ENCODE results near the gene CDH13. TPM values are rescaled to one million over a fixed set of nuclear protein-coding genes. Genes with fewer than 3 reads are reported as not detected.

Gene CDH13
- total RNA-seq, 2 experiments from 2014 or later, result not detected

DNA sequence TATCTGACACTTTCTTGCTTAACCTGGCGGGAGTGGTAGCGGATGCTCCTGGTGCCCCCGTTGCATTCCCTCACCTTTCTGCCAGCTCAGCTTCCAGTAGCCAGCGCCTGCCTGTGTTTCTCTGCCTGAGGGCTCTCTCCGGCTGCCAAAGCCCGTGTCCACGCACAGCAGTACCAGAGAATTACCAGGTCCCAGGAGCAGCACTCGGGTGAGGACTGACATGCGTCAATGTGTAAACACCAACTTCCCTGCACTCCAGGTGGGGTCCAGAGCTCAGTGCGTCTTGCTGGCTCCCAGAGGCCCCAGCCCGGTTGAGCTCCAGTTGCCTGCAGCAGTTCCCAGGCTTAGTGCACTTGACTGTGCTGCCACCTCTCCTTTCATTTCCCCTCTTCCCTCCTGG, 54.8 kb downstream of the CDH13 start:
- H3K4me3 Mint-ChIP-seq, result no peak overlapping the region
- no peak overlapping the region for H3K27ac Mint-ChIP-seq
- H3K9me3 Mint-ChIP-seq, result no peaks in the 10 kb centered on the region
- no peaks in the 10 kb centered on the region for H3K27me3 Mint-ChIP-seq
- H3K36me3 Mint-ChIP-seq, result no peaks in the 10 kb centered on the region
- H3K4me1 Mint-ChIP-seq, result no peaks in the 10 kb centered on the region
- no peak for DNase-seq

DNA sequence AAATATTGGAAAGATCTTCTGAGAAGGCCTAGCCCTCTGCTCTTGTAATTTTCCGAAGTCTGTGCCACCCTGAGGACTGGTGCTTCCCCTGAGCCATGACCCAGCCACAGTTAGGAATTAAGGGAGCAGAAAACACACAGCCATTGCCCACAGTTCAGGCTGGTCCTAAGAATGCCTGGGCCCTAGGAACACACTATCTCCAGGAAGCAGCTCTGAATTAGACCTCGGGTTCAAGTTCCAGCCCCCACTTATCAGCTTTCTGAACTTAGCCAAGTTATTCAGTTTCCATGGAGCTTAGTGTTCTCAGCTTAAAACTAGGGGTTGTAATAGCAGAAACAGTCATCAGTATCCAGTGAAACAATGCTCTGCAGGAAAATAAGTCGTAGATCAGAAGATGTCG, 56.0 kb downstream of the CDH13 start:
- no peak for DNase-seq
- Mint-ChIP-seq H3K27me3 (no peaks in the 10 kb centered on the region), H3K4me3 (no peak overlapping the region), H3K36me3 (no peaks in the 10 kb centered on the region), H3K9me3 (no peaks in the 10 kb centered on the region), H3K27ac (no peak overlapping the region), H3K4me1 (no peaks in the 10 kb centered on the region)

DNA sequence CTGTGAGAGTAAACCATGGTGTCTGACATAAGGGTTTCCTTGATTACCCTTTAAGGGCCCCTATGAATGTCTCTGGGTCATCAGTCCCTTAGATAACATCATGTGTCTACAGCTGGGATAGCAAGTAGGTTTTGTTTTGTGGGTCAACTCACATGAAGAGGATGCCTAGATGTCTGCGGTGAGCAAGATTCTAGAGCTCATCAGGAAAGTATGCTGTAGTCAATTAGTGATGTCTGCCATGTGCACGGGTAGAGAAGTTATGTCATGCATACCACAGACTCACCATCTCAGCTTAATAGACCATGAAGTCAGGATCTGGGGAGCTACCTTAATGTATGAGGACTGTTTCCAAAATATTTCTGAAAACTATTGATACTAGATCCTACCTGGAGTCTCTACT, 57.5 kb downstream of the CDH13 start:
- no peaks in the 10 kb centered on the region for H3K36me3 Mint-ChIP-seq
- DNase-seq, result no peak

GRCh38 chr16:82685526-82685925, 58.8 kb downstream of the CDH13 start:
- no peaks in the 10 kb centered on the region for H3K36me3 Mint-ChIP-seq
- H3K4me1 Mint-ChIP-seq, result no peaks in the 10 kb centered on the region
- H3K27ac Mint-ChIP-seq, result no peak overlapping the region
- DNase-seq, result no peak
- no peak overlapping the region for H3K4me3 Mint-ChIP-seq
- no peaks in the 10 kb centered on the region for H3K9me3 Mint-ChIP-seq
- peaks cover under 1% of the 10 kb centered on the region for H3K27me3 Mint-ChIP-seq

More for the DNA sequence above, 57.5 kb downstream of the CDH13 start:
- Mint-ChIP-seq H3K9me3 (no peaks in the 10 kb centered on the region), H3K27ac (no peak overlapping the region), H3K4me1 (no peaks in the 10 kb centered on the region), H3K27me3 (no peaks in the 10 kb centered on the region), H3K4me3 (no peak overlapping the region)

- no peak overlapping the region for H3K27ac Mint-ChIP-seq
- no peak overlapping the region for H3K4me3 Mint-ChIP-seq
- no peaks in the 10 kb centered on the region for H3K9me3 Mint-ChIP-seq
- no peaks in the 10 kb centered on the region for H3K4me1 Mint-ChIP-seq
- no peak for DNase-seq
- H3K36me3 Mint-ChIP-seq, result no peaks in the 10 kb centered on the region
- peaks cover 4% of the 10 kb centered on the region for H3K27me3 Mint-ChIP-seq
Observed at GRCh38 chr16:82694239-82694874, 67.6 kb downstream of the CDH13 start.

- no peaks in the 10 kb centered on the region for H3K36me3 Mint-ChIP-seq
- no peaks in the 10 kb centered on the region for H3K4me1 Mint-ChIP-seq
- H3K4me3 Mint-ChIP-seq, result no peak overlapping the region
- DNase-seq, result no peak
- no peak overlapping the region for H3K27ac Mint-ChIP-seq
- H3K9me3 Mint-ChIP-seq, result no peaks in the 10 kb centered on the region
- peaks cover under 1% of the 10 kb centered on the region for H3K27me3 Mint-ChIP-seq
Observed at GRCh38 chr16:82695806-82696205, 69.0 kb downstream of the CDH13 start.

DNA sequence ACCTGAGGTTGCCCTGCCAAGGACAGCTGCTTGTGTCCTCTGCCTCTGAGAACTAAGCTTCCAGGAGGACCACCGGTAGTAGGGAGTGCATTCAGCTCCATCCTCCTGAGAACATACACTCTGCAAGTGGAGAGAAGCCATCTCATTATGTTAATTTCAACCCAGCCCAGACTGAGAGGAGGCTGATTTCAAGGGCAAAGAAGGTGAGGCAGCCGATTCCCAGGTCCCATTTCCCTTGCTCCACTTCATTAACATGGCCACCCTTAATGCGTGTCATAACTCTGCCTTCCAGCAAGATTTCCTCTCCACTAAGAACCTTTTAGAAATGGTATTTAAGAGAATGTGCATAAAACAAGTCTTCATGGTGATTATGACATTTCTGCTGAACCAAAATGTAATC, 72.5 kb downstream of the CDH13 start:
- no peaks in the 10 kb centered on the region for H3K9me3 Mint-ChIP-seq
- no peaks in the 10 kb centered on the region for H3K4me1 Mint-ChIP-seq
- H3K4me3 Mint-ChIP-seq, result no peak overlapping the region
- DNase-seq, result no peak
- H3K27ac Mint-ChIP-seq, result no peak overlapping the region
- H3K36me3 Mint-ChIP-seq, result no peaks in the 10 kb centered on the region
- H3K27me3 Mint-ChIP-seq, result peaks cover 5% of the 10 kb centered on the region

DNA sequence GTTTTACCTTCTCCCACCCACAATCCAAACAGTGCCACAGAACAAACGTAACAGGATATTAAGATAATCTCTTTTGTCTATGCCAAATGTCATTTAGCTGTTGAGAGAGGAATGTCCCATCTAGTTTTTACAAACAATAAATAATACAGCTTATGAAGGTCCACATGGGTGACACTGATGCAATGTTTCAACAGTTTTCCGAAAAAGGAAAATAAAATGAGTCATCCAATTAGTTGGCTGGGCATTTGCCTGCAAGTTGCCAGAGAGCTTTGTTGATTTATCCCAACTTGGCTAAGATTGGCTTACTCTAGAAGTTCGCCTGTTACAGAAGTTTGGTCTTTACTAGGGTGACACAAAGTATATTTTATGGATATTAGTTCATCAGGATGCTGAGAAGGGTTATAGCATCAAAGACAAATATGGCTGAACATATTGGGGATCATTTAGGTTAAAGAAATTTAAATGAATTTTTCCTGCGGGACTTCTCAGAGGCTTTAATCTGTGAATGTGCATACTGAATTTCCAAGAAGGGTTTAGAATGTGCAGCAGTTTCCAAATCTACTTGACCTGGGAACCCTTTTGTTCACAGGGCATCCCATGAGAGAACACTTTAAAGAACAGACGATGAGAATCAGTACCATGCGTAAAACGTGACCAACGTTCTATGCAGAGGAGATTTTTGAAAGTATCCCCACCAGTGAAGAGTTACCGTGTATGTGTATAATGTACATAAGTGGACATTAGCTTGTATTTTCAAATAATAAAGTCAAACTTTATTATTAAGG, 73.1 kb downstream of the CDH13 start:
- H3K36me3 Mint-ChIP-seq, result no peaks in the 10 kb centered on the region
- H3K4me3 Mint-ChIP-seq, result no peak overlapping the region
- no peak overlapping the region for H3K27ac Mint-ChIP-seq
- no peaks in the 10 kb centered on the region for H3K4me1 Mint-ChIP-seq
- peaks cover 5% of the 10 kb centered on the region for H3K27me3 Mint-ChIP-seq
- no peaks in the 10 kb centered on the region for H3K9me3 Mint-ChIP-seq
- DNase-seq, result no peak

- Mint-ChIP-seq H3K9me3 (no peaks in the 10 kb centered on the region), H3K27me3 (peaks cover 5% of the 10 kb centered on the region), H3K4me3 (no peak overlapping the region), H3K4me1 (no peaks in the 10 kb centered on the region), H3K36me3 (no peaks in the 10 kb centered on the region), H3K27ac (no peak overlapping the region)
- DNase-seq, result no peak
Observed at GRCh38 chr16:82700541-82701235, 73.9 kb downstream of the CDH13 start.

DNA sequence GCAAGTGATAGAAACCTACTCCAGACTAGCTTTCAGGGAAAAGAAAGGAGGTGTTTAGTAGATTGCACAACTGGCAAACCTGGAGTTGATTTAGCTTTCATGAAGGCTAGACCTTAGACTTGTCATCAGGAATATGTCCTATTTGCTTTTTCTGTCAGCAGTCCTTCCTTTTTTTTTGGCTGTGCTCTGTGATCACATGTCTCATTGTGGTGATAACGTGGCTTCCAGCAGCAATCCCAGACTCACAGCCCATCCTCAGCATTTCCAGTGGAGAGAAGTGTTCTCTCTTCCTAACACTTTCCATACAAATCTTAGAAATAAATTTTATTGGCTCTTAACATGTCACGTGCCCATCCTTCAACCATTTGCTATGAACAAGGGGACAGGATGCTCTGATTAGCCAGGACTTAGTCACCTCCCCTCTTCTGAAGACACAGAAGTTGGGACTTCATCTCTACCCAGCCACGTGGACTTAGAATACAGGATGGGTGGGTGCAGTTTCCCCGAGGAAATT, 74.7 kb downstream of the CDH13 start:
- no peaks in the 10 kb centered on the region for H3K4me1 Mint-ChIP-seq
- no peak for DNase-seq
- H3K4me3 Mint-ChIP-seq, result no peak overlapping the region
- peaks cover 5% of the 10 kb centered on the region for H3K27me3 Mint-ChIP-seq
- H3K9me3 Mint-ChIP-seq, result no peaks in the 10 kb centered on the region
- H3K36me3 Mint-ChIP-seq, result no peaks in the 10 kb centered on the region
- no peak overlapping the region for H3K27ac Mint-ChIP-seq

- Mint-ChIP-seq H3K4me3 (no peak overlapping the region), H3K36me3 (no peaks in the 10 kb centered on the region), H3K27ac (no peak overlapping the region), H3K4me1 (no peaks in the 10 kb centered on the region), H3K27me3 (peaks cover 5% of the 10 kb centered on the region), H3K9me3 (no peaks in the 10 kb centered on the region)
- DNase-seq, result no peak
Observed at GRCh38 chr16:82703161-82703560, 76.4 kb downstream of the CDH13 start.

- Mint-ChIP-seq H3K27me3 (peaks cover 5% of the 10 kb centered on the region), H3K27ac (no peak overlapping the region)
Observed at GRCh38 chr16:82703871-82704768, 77.4 kb downstream of the CDH13 start.

DNA sequence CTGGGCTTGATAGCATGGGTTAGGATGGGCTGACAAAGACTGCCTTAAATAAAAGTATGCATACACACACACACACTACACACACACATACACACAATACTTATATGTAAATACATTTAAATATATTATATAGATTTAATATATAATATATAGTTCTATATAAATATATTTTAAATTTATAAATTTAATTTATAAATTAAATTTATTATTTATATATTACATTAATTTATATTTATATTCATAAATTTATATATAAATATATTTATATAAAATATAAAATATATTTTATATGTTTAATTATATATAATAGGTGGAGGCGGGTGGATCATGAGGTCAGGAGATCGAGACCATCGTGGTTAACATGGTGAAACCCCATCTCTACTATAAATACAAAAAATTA, 83.2 kb downstream of the CDH13 start:
- no peak overlapping the region for H3K4me3 Mint-ChIP-seq

More at GRCh38 chr16:82703871-82704768, 77.4 kb downstream of the CDH13 start:
- H3K9me3 Mint-ChIP-seq, result no peaks in the 10 kb centered on the region
- no peaks in the 10 kb centered on the region for H3K4me1 Mint-ChIP-seq
- no peak overlapping the region for H3K4me3 Mint-ChIP-seq
- DNase-seq, result no peak
- no peaks in the 10 kb centered on the region for H3K36me3 Mint-ChIP-seq

DNA sequence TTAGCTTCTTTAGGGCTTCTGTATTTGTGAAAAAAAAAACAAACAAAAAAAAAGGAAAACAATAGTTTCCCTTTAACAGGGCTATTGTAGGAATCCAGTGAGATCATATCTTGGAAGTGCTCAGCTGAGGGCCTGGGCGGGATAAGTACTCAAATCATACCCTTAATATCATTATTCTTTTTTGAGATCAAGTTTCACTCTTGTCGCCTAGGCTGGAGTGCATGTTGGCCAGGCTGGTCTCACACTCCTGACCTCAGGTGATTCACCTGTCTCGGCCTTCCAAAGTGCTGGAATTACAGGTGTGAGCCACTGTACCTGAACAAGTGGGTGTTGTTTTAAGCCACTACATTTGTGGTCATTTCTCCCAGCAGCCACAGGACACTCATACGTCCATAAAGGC, 87.0 kb downstream of the CDH13 start:
- peaks cover 4% of the 10 kb centered on the region for H3K27me3 Mint-ChIP-seq

More for the DNA sequence above, 83.2 kb downstream of the CDH13 start:
- no peaks in the 10 kb centered on the region for H3K4me1 Mint-ChIP-seq
- H3K9me3 Mint-ChIP-seq, result no peaks in the 10 kb centered on the region
- H3K36me3 Mint-ChIP-seq, result no peaks in the 10 kb centered on the region
- no peaks in the 10 kb centered on the region for H3K27me3 Mint-ChIP-seq
- DNase-seq, result no peak
- no peak overlapping the region for H3K27ac Mint-ChIP-seq

More for the DNA sequence above, 87.0 kb downstream of the CDH13 start:
- no peaks in the 10 kb centered on the region for H3K9me3 Mint-ChIP-seq
- no peaks in the 10 kb centered on the region for H3K4me1 Mint-ChIP-seq
- no peak overlapping the region for H3K4me3 Mint-ChIP-seq
- no peaks in the 10 kb centered on the region for H3K36me3 Mint-ChIP-seq
- H3K27ac Mint-ChIP-seq, result no peak overlapping the region
- no peak for DNase-seq

Measured in activated naive CD8-positive, alpha-beta T cell treated with anti-CD3 and anti-CD28 coated beads for 36 hours (primary cell).